ENCODE results near the gene ADTRP. TPM values are rescaled to one million over a fixed set of nuclear protein-coding genes. Genes with fewer than 3 reads are reported as not detected.

The ADTRP gene
- total RNA-seq, 2 donors from 2014 or later, result 1.0 TPM; not detected in 1

DNA sequence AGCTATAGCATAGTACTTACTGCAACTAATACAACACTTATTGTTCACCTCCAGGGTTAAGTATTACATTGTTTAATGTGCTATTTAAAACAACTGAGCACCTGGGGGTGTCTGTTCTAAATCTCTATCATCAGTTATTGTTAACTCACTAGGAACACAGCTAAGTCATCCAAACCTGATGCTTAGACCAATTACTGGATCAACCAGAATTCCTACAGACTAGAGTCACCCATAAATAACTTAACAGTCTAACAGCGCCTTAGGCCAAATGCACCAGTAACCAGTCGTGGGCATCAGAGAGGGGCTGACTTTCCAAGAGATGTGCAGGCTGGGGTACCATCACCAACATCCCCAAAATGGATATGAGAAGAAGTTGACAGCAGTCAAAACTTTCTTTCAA is 110.7 kb downstream of the ADTRP start:
- Mint-ChIP-seq H3K4me1 (ENCODE audit: low read depth in 2 of 2) (no peaks in the 10 kb centered on the region), H3K27me3 (peaks cover 42 to 69% of the 10 kb centered on the region in 2 donors), H3K4me3 (no peak overlapping the region), H3K36me3 (no peaks in the 10 kb centered on the region), H3K27ac (no peak overlapping the region), H3K9me3 (no peaks in the 10 kb centered on the region)
- DNase-seq (ENCODE audit: low spot score) (no peak), ATAC-seq (no peak)

DNA sequence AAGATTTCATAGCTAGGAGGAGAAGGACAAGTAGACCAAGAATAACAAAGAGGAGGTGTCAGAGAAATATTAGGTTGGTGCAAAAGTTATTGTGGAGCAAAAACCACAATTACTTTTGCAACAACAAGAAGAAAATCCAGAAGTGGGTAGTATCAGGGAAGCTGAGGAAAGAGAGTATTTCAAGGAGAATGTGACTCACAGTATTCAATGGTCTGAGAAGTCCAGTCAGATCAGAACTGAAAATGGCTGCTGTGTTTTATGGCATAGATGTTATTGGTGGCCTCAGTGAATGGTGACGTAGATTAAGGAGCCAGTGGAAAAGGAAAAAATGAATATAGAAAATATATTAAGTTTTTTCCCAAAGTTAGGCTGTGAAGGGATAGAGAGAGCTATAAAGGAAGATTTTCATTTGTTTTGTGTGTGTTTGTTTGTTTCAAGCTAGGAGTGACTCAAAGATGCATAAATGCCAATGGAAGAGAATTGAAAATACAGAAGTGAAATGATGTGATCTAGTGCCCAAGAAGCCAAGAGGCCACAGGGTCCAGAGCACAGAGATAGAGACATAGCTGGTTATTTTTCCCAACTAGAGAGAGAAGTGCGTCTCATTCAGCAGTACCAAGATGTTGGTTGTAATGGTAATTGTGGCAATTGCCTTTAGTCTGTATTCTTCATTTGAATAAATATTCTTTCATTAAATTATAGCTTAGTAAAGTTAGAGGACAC is 112.8 kb downstream of the ADTRP start:
- Mint-ChIP-seq H3K27me3 (peaks cover 35 to 60% of the 10 kb centered on the region in 2 donors), H3K4me1 (ENCODE audit: low read depth in 2 of 2) (no peaks in the 10 kb centered on the region), H3K36me3 (no peaks in the 10 kb centered on the region), H3K9me3 (no peaks in the 10 kb centered on the region), H3K4me3 (no peak overlapping the region), H3K27ac (no peak overlapping the region)
- ATAC-seq (no peak), DNase-seq (ENCODE audit: low spot score) (no peak)

Other genes starting within 250 kb of the ADTRP start
- 1 to 10 TPM; 1.4 to 1.6 TPM for gene TMEM170B, start 241.1 kb downstream of the ADTRP start, total RNA-seq
- 10 to 100 TPM; 28.3 to 39.4 TPM for gene HIVEP1, start 233.5 kb upstream of the ADTRP start, total RNA-seq